Neural crest cell (in vitro differentiated cells): Measurements from ENCODE around the gene SERPINE1. TPM values are rescaled to one million over a fixed set of nuclear protein-coding genes. Genes with fewer than 3 reads are reported as not detected.

Experiments used
- DNase-seq: peaks from one replicate; pipeline ENCODE4 v3.0.0; 2021; ENCODE audit warnings: low read depth, mixed read lengths, low spot score
- H3K27ac Mint-ChIP-seq: one replicate; pipeline ENCODE4 v1.8.0; 2021; ENCODE audit warnings: mild to moderate bottlenecking, mixed read lengths; ENCODE audit not compliant: unreplicated experiment
- H3K27me3 Mint-ChIP-seq: 2 replicates; pipeline ENCODE4 v1.8.0; 2021; ENCODE audit warnings: low read depth, mild to moderate bottlenecking, mixed read lengths
- H3K36me3 Mint-ChIP-seq: 2 replicates; pipeline ENCODE4 v1.8.0; 2021; ENCODE audit warnings: low read depth, mild to moderate bottlenecking, mixed read lengths
- H3K4me1 Mint-ChIP-seq: 2 replicates; pipeline ENCODE4 v1.8.0; 2021; ENCODE audit warnings: mixed read lengths
- H3K4me3 Mint-ChIP-seq: one replicate; pipeline ENCODE4 v1.8.0; 2021; ENCODE audit warnings: mild to moderate bottlenecking, mixed read lengths
- H3K9me3 Mint-ChIP-seq: 2 replicates; pipeline ENCODE4 v1.8.0; 2021; ENCODE audit warnings: mixed read lengths
- total RNA-seq: library from RNA; stranded (reverse); gene quantifications from 2 replicates; pipeline ENCODE4 v1.2.1, GENCODE V29; 2021
- TF ChIP-seq, protein P1 (sequence below): fragments of 200-600 bp; sonication (generic); conservative IDR thresholded peaks from 2 replicates; pipeline ENCODE4 v1.5.0; 2021; ENCODE audit warnings: antibody characterized with exemption, mild to moderate bottlenecking

Gene SERPINE1
- total RNA-seq, 1 donor from 2014 or later, result 0.07 TPM

DNA sequence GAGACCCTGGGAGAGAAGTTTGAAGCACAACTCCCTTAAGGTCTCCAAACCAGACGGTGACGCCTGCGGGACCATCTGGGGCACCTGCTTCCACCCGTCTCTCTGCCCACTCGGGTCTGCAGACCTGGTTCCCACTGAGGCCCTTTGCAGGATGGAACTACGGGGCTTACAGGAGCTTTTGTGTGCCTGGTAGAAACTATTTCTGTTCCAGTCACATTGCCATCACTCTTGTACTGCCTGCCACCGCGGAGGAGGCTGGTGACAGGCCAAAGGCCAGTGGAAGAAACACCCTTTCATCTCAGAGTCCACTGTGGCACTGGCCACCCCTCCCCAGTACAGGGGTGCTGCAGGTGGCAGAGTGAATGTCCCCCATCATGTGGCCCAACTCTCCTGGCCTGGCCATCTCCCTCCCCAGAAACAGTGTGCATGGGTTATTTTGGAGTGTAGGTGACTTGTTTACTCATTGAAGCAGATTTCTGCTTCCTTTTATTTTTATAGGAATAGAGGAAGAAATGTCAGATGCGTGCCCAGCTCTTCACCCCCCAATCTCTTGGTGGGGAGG lies 10.8 kb downstream of the SERPINE1 start:
- peaks cover 4% of the 10 kb centered on the region for H3K27me3 Mint-ChIP-seq
- no peaks in the 10 kb centered on the region for H3K9me3 Mint-ChIP-seq

DNA sequence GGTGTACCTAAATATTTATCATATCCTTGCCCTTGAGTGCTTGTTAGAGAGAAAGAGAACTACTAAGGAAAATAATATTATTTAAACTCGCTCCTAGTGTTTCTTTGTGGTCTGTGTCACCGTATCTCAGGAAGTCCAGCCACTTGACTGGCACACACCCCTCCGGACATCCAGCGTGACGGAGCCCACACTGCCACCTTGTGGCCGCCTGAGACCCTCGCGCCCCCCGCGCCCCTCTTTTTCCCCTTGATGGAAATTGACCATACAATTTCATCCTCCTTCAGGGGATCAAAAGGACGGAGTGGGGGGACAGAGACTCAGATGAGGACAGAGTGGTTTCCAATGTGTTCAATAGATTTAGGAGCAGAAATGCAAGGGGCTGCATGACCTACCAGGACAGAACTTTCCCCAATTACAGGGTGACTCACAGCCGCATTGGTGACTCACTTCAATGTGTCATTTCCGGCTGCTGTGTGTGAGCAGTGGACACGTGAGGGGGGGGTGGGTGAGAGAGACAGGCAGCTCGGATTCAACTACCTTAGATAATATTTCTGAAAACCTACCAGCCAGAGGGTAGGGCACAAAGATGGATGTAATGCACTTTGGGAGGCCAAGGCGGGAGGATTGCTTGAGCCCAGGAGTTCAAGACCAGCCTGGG lies 11.4 kb downstream of the SERPINE1 start:
- Mint-ChIP-seq H3K27ac (peak overlapping the region; percentile 98), H3K4me3 (peak overlapping the region; percentile 65), H3K36me3 (no peaks in the 10 kb centered on the region), H3K9me3 (no peaks in the 10 kb centered on the region), H3K27me3 (peaks cover 4% of the 10 kb centered on the region), H3K4me1 (peaks cover 36% of the 10 kb centered on the region)
- DNase-seq, result peak; percentile 68
- TF ChIP-seq, protein P1, sequence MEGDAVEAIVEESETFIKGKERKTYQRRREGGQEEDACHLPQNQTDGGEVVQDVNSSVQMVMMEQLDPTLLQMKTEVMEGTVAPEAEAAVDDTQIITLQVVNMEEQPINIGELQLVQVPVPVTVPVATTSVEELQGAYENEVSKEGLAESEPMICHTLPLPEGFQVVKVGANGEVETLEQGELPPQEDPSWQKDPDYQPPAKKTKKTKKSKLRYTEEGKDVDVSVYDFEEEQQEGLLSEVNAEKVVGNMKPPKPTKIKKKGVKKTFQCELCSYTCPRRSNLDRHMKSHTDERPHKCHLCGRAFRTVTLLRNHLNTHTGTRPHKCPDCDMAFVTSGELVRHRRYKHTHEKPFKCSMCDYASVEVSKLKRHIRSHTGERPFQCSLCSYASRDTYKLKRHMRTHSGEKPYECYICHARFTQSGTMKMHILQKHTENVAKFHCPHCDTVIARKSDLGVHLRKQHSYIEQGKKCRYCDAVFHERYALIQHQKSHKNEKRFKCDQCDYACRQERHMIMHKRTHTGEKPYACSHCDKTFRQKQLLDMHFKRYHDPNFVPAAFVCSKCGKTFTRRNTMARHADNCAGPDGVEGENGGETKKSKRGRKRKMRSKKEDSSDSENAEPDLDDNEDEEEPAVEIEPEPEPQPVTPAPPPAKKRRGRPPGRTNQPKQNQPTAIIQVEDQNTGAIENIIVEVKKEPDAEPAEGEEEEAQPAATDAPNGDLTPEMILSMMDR, result peak; percentile 80

More for the DNA sequence above, 10.8 kb downstream of the SERPINE1 start:
- no peak overlapping the region for H3K4me3 Mint-ChIP-seq
- peaks cover 39% of the 10 kb centered on the region for H3K4me1 Mint-ChIP-seq
- DNase-seq, result no peak
- TF ChIP-seq, protein P1, result no peak
- no peak overlapping the region for H3K27ac Mint-ChIP-seq
- no peaks in the 10 kb centered on the region for H3K36me3 Mint-ChIP-seq

DNA sequence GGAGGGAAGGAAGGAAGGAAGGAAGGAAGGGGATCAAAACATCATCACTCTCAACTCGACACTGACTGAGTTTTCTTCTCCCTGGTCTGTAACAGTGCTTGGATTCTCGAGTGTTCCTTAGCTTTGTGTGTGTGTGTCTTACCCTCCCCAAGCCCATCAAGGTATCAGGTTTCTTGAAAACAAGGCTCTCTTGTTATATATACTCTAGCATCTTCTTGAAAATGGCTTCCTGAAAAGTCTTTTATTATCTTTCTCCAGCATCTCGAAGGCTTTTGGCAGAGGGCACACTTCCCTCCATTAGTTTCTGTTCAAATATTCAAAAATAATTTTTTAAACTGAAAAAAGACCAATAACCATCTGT lies 13.4 kb downstream of the SERPINE1 start:
- H3K9me3 Mint-ChIP-seq, result no peaks in the 10 kb centered on the region
- no peak overlapping the region for H3K27ac Mint-ChIP-seq
- TF ChIP-seq, protein P1, result no peak
- no peak for DNase-seq
- H3K4me1 Mint-ChIP-seq, result peaks cover 27% of the 10 kb centered on the region
- peaks cover 2% of the 10 kb centered on the region for H3K27me3 Mint-ChIP-seq
- H3K36me3 Mint-ChIP-seq, result no peaks in the 10 kb centered on the region
- H3K4me3 Mint-ChIP-seq, result no peak overlapping the region

DNA sequence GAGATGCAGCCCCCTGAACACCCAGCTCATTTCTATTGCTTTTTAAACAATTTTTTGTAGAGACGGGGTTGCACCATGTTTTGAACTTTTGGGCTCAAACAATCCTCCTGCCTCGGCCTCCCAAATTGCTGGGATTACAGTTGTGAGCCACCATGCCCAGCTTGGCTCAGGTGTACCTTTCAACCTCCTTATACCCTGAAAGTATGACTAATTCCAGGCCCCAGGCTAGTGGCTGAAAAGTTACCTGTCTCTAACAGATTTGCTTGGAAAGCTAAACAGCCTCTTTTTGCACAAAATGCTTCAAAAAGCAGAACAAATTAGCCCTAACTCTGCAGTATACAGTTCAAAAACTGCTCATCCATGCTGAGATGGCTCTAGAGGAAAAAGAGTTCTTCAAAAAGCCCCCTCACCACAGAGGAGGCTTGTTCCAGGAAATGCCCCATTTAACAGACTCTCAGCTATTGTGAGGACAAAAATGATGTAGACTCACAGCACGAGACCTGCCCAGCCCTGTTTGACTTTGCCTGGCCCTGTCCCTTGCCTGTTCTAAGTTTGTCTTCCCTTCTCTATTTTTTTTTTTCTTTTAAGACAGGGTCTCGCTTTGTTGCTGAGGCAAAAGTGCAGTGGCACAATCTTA lies 14.0 kb downstream of the SERPINE1 start:
- TF ChIP-seq, protein P1, result no peak
- H3K4me3 Mint-ChIP-seq, result no peak overlapping the region
- H3K27ac Mint-ChIP-seq, result no peak overlapping the region
- DNase-seq, result no peak
- H3K36me3 Mint-ChIP-seq, result no peaks in the 10 kb centered on the region
- H3K4me1 Mint-ChIP-seq, result peaks cover 27% of the 10 kb centered on the region
- peaks cover 2% of the 10 kb centered on the region for H3K27me3 Mint-ChIP-seq
- no peaks in the 10 kb centered on the region for H3K9me3 Mint-ChIP-seq

DNA sequence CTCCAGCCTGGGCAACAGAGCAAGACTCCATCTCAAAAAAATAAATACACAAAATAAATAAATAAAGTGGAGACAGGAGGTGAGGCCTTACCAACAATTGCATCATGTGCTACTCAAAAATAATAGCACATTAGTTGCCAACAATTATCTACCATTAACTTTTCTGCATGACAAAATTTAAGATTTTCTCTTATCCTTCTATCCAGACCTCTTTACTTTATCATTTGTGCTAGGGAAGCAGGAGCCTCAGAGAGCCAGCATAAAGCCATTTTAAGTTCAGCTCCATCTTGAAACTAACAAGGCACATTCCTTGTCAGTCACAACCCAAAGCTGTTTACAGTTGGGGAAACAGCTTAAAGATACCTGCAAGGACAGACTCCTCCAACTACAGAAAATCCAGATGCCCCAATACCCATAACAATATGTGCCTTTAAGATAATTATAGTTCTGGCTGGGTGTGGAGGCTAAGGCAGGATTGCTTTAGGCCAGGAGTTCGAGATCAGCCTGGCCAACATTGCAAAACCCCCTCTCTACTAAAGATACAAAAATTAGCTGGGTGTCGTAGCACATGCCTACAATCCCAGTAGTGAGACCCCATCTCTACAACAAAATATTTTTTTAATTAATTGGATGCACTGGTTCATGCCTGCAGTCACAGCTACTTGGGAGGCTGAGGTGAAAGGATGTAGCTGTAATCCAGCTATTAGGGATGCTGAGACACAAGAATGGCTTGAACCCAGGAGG lies 25.2 kb downstream of the SERPINE1 start:
- TF ChIP-seq, protein P1, result no peak
- Mint-ChIP-seq H3K4me3 (no peak overlapping the region), H3K27ac (no peak overlapping the region), H3K27me3 (peaks cover 7% of the 10 kb centered on the region), H3K4me1 (peaks cover 13% of the 10 kb centered on the region), H3K9me3 (peaks cover 3% of the 10 kb centered on the region), H3K36me3 (peaks cover 3% of the 10 kb centered on the region)
- DNase-seq, result no peak
